ENCODE measurements around the gene WNK3.

The WNK3 gene

GRCh38 chrX:54157561-54157960 is 200.3 kb downstream of the WNK3 start:
- H3K9me3 ChIP-seq (replicated peaks in 1 of 11): no peaks in the 10 kb centered on the region
- H3K9ac ChIP-seq: no peak overlapping the region
- H3K36me3 ChIP-seq: peaks cover 0 to 22% (median 0%) of the 10 kb centered on the region in 11 experiments; a peak in 4 of 22 replicates
- no peak overlapping the region for H3K4me3 ChIP-seq
- peak overlapping the region in 5 of 11 experiments; percentile 24 to 44 (median 32); a peak in 5 of 22 replicates for H3K4me2 ChIP-seq
- no peak for TF ChIP-seq Cebpa-rat (IDR thresholded peaks at IDR 0.05)
- no peak overlapping the region for H3K27ac ChIP-seq
- peaks cover 33 to 80% (median 61%) of the 10 kb centered on the region in 11 experiments for H3K27me3 ChIP-seq
- peaks cover 0 to 9% (median 6%) of the 10 kb centered on the region in 10 experiments; a peak in 8 of 20 replicates for H3K4me1 ChIP-seq
- no peaks in the 10 kb centered on the region; a peak in 1 of 22 replicates for H4K20me1 ChIP-seq
